Choroid plexus epithelial cell (primary cell): ENCODE data around the gene IGFBP4.
A peak's percentile ranks its signal among the peaks of the same experiment; 100 is the strongest.

Experiments
- DNase-seq: peaks from one replicate; pipeline ENCODE4 v3.0.0-alpha.2; 2010; ENCODE audit warnings: low read depth
- H3K4me3 ChIP-seq: 2 replicates; pipeline ENCODE4 v1.5.1; 2011; ENCODE audit warnings: low read depth, mild to moderate bottlenecking, control low read depth, low read length, moderate library complexity
- CTCF ChIP-seq: conservative IDR thresholded peaks from 2 replicates; pipeline ENCODE4 v1.5.1; 2011; ENCODE audit warnings: low read depth, mild to moderate bottlenecking, control low read depth, inconsistent platforms, low read length, moderate library complexity

IGFBP4 gene

GRCh38 chr17:40460604-40460967 lies 17.3 kb downstream of the IGFBP4 start:
- no peak for TF ChIP-seq CTCF
- no peak overlapping the region for H3K4me3 ChIP-seq
- no peak for DNase-seq

- no peak overlapping the region for H3K4me3 ChIP-seq
- no peak for TF ChIP-seq CTCF
- peak; percentile 71 for DNase-seq
These were observed 17.9 kb downstream of the IGFBP4 start for GRCh38 chr17:40460968-40461731.

GRCh38 chr17:40461732-40462342 lies 18.6 kb downstream of the IGFBP4 start:
- no peak for DNase-seq
- no peak for TF ChIP-seq CTCF
- no peak overlapping the region for H3K4me3 ChIP-seq

- H3K4me3 ChIP-seq, result no peak overlapping the region
These were observed 19.3 kb downstream of the IGFBP4 start for GRCh38 chr17:40462343-40463121.

GRCh38 chr17:40463122-40463550 lies 19.9 kb downstream of the IGFBP4 start:
- DNase-seq, result peak; percentile 73
- no peak overlapping the region for H3K4me3 ChIP-seq
- TF ChIP-seq CTCF, result no peak

More at GRCh38 chr17:40462343-40463121, 19.3 kb downstream of the IGFBP4 start:
- peak; percentile 72 for DNase-seq
- TF ChIP-seq CTCF, result no peak

- TF ChIP-seq CTCF, result no peak
- DNase-seq, result peak; percentile 74
- no peak overlapping the region for H3K4me3 ChIP-seq
These were observed 21.2 kb downstream of the IGFBP4 start for GRCh38 chr17:40464392-40464855.
